Activated naive CD4-positive, alpha-beta T cell treated with anti-CD3 and anti-CD28 coated beads, Interleukin-2, amount 50 U/mL, for 24 hours (primary cell): ENCODE data around the gene ZNF142.

Experiments
- H3K27ac Mint-ChIP-seq: one replicate; pipeline ENCODE4 v1.8.0; 2021; ENCODE audit warnings: mild to moderate bottlenecking, mixed read lengths
- H3K27me3 Mint-ChIP-seq: one replicate; pipeline ENCODE4 v1.8.0; 2021; ENCODE audit warnings: mixed read lengths
- H3K36me3 Mint-ChIP-seq: one replicate; pipeline ENCODE4 v1.8.0; 2021; ENCODE audit warnings: mixed read lengths
- H3K4me1 Mint-ChIP-seq: one replicate; pipeline ENCODE4 v1.8.0; 2021; ENCODE audit warnings: mixed read lengths
- H3K4me3 Mint-ChIP-seq: one replicate; pipeline ENCODE4 v1.8.0; 2021; ENCODE audit warnings: mild to moderate bottlenecking, mixed read lengths
- H3K9me3 Mint-ChIP-seq: one replicate; pipeline ENCODE4 v1.8.0; 2021; ENCODE audit warnings: mixed read lengths

The ZNF142 gene

GRCh38 chr2:218663901-218664300, 4.5 kb upstream of the ZNF142 start:
- H3K27me3 Mint-ChIP-seq: no peaks in the 10 kb centered on the region
- no peaks in the 10 kb centered on the region for H3K9me3 Mint-ChIP-seq
- H3K36me3 Mint-ChIP-seq: peaks cover 12% of the 10 kb centered on the region
- H3K4me1 Mint-ChIP-seq: peaks cover 11% of the 10 kb centered on the region
- H3K4me3 Mint-ChIP-seq: no peak overlapping the region
- no peak overlapping the region for H3K27ac Mint-ChIP-seq

- Mint-ChIP-seq H3K9me3 (no peaks in the 10 kb centered on the region), H3K27ac (no peak overlapping the region), H3K4me1 (peaks cover 21% of the 10 kb centered on the region), H3K36me3 (peaks cover 16% of the 10 kb centered on the region), H3K27me3 (no peaks in the 10 kb centered on the region), H3K4me3 (no peak overlapping the region)
These were observed 3.4 kb upstream of the ZNF142 start for GRCh38 chr2:218662827-218663226.

- H3K4me1 Mint-ChIP-seq: peaks cover 26% of the 10 kb centered on the region
- no peaks in the 10 kb centered on the region for H3K27me3 Mint-ChIP-seq
- peaks cover 15% of the 10 kb centered on the region for H3K36me3 Mint-ChIP-seq
- no peak overlapping the region for H3K4me3 Mint-ChIP-seq
- no peaks in the 10 kb centered on the region for H3K9me3 Mint-ChIP-seq
- no peak overlapping the region for H3K27ac Mint-ChIP-seq
These were observed 3.0 kb upstream of the ZNF142 start for GRCh38 chr2:218662377-218662776.

GRCh38 chr2:218659988-218660358, 550 bp upstream of the ZNF142 start:
- peaks cover 17% of the 10 kb centered on the region for H3K36me3 Mint-ChIP-seq
- peak overlapping the region; percentile 94 for H3K4me3 Mint-ChIP-seq
- H3K27ac Mint-ChIP-seq: peak overlapping the region; percentile 92
- H3K27me3 Mint-ChIP-seq: no peaks in the 10 kb centered on the region
- no peaks in the 10 kb centered on the region for H3K9me3 Mint-ChIP-seq
- peaks cover 34% of the 10 kb centered on the region for H3K4me1 Mint-ChIP-seq

GRCh38 chr2:218658671-218659257, 659 bp downstream of the ZNF142 start:
- Mint-ChIP-seq H3K4me1 (peaks cover 35% of the 10 kb centered on the region), H3K27ac (peak overlapping the region; percentile 92), H3K4me3 (peak overlapping the region; percentile 94), H3K27me3 (no peaks in the 10 kb centered on the region), H3K9me3 (no peaks in the 10 kb centered on the region), H3K36me3 (peaks cover 14% of the 10 kb centered on the region)

- Mint-ChIP-seq H3K4me1 (peaks cover 35% of the 10 kb centered on the region), H3K27ac (no peak overlapping the region), H3K36me3 (peaks cover 10% of the 10 kb centered on the region), H3K27me3 (no peaks in the 10 kb centered on the region), H3K9me3 (no peaks in the 10 kb centered on the region), H3K4me3 (no peak overlapping the region)
These were observed 3.7 kb downstream of the ZNF142 start for GRCh38 chr2:218655751-218656150.

- H3K4me1 Mint-ChIP-seq: peaks cover 5% of the 10 kb centered on the region
- peaks cover 13% of the 10 kb centered on the region for H3K36me3 Mint-ChIP-seq
- H3K9me3 Mint-ChIP-seq: no peaks in the 10 kb centered on the region
- H3K27ac Mint-ChIP-seq: no peak overlapping the region
- no peaks in the 10 kb centered on the region for H3K27me3 Mint-ChIP-seq
- H3K4me3 Mint-ChIP-seq: no peak overlapping the region
These were observed 10.7 kb downstream of the ZNF142 start for GRCh38 chr2:218648787-218649100.

- no peak overlapping the region for H3K27ac Mint-ChIP-seq
These were observed 11.2 kb downstream of the ZNF142 start for GRCh38 chr2:218648088-218648786.

GRCh38 chr2:218645126-218645525, 14.3 kb downstream of the ZNF142 start:
- H3K9me3 Mint-ChIP-seq: no peaks in the 10 kb centered on the region
- H3K4me3 Mint-ChIP-seq: no peak overlapping the region
- H3K27me3 Mint-ChIP-seq: no peaks in the 10 kb centered on the region
- peaks cover 12% of the 10 kb centered on the region for H3K36me3 Mint-ChIP-seq
- no peak overlapping the region for H3K27ac Mint-ChIP-seq
- H3K4me1 Mint-ChIP-seq: peaks cover 5% of the 10 kb centered on the region

More at GRCh38 chr2:218648088-218648786, 11.2 kb downstream of the ZNF142 start:
- Mint-ChIP-seq H3K27me3 (no peaks in the 10 kb centered on the region), H3K36me3 (peaks cover 13% of the 10 kb centered on the region), H3K4me3 (no peak overlapping the region), H3K9me3 (no peaks in the 10 kb centered on the region), H3K4me1 (peaks cover 5% of the 10 kb centered on the region)

GRCh38 chr2:218644721-218645120, 14.7 kb downstream of the ZNF142 start:
- Mint-ChIP-seq H3K27ac (no peak overlapping the region), H3K4me3 (no peak overlapping the region), H3K9me3 (no peaks in the 10 kb centered on the region), H3K36me3 (peaks cover 12% of the 10 kb centered on the region), H3K4me1 (peaks cover 5% of the 10 kb centered on the region), H3K27me3 (no peaks in the 10 kb centered on the region)

- H3K36me3 Mint-ChIP-seq: peaks cover 12% of the 10 kb centered on the region
- peaks cover 5% of the 10 kb centered on the region for H3K4me1 Mint-ChIP-seq
- no peak overlapping the region for H3K4me3 Mint-ChIP-seq
- no peak overlapping the region for H3K27ac Mint-ChIP-seq
- H3K27me3 Mint-ChIP-seq: no peaks in the 10 kb centered on the region
- no peaks in the 10 kb centered on the region for H3K9me3 Mint-ChIP-seq
These were observed 15.6 kb downstream of the ZNF142 start for GRCh38 chr2:218643751-218644310.

- no peak overlapping the region for H3K4me3 Mint-ChIP-seq
- H3K27ac Mint-ChIP-seq: no peak overlapping the region
- H3K4me1 Mint-ChIP-seq: no peaks in the 10 kb centered on the region
- H3K36me3 Mint-ChIP-seq: peaks cover 12% of the 10 kb centered on the region
- H3K9me3 Mint-ChIP-seq: no peaks in the 10 kb centered on the region
- H3K27me3 Mint-ChIP-seq: no peaks in the 10 kb centered on the region
These were observed 16.6 kb downstream of the ZNF142 start for GRCh38 chr2:218642786-218643185.

GRCh38 chr2:218642121-218642656, 17.2 kb downstream of the ZNF142 start:
- H3K27me3 Mint-ChIP-seq: no peaks in the 10 kb centered on the region
- no peaks in the 10 kb centered on the region for H3K4me1 Mint-ChIP-seq
- H3K27ac Mint-ChIP-seq: no peak overlapping the region
- no peaks in the 10 kb centered on the region for H3K9me3 Mint-ChIP-seq
- H3K4me3 Mint-ChIP-seq: no peak overlapping the region
- H3K36me3 Mint-ChIP-seq: peaks cover 9% of the 10 kb centered on the region

- Mint-ChIP-seq H3K4me3 (no peak overlapping the region), H3K27me3 (no peaks in the 10 kb centered on the region), H3K9me3 (no peaks in the 10 kb centered on the region), H3K36me3 (peaks cover 10% of the 10 kb centered on the region), H3K4me1 (no peaks in the 10 kb centered on the region), H3K27ac (no peak overlapping the region)
These were observed 21.1 kb downstream of the ZNF142 start for GRCh38 chr2:218638372-218638771.

GRCh38 chr2:218635719-218636118, 23.7 kb downstream of the ZNF142 start:
- no peaks in the 10 kb centered on the region for H3K27me3 Mint-ChIP-seq
- H3K27ac Mint-ChIP-seq: no peak overlapping the region
- H3K4me1 Mint-ChIP-seq: no peaks in the 10 kb centered on the region
- no peak overlapping the region for H3K4me3 Mint-ChIP-seq
- H3K36me3 Mint-ChIP-seq: peaks cover 10% of the 10 kb centered on the region
- no peaks in the 10 kb centered on the region for H3K9me3 Mint-ChIP-seq

- H3K4me3 Mint-ChIP-seq: no peak overlapping the region
- no peak overlapping the region for H3K27ac Mint-ChIP-seq
- H3K4me1 Mint-ChIP-seq: no peaks in the 10 kb centered on the region
- H3K36me3 Mint-ChIP-seq: peaks cover 5% of the 10 kb centered on the region
- H3K27me3 Mint-ChIP-seq: no peaks in the 10 kb centered on the region
- H3K9me3 Mint-ChIP-seq: no peaks in the 10 kb centered on the region
These were observed 27.6 kb downstream of the ZNF142 start for GRCh38 chr2:218631837-218632236.
